ENCODE results near the gene SIRT3.

GRCh38 chr11:212150-213100, 23.7 kb downstream of the SIRT3 start:
- no peak for TF ChIP-seq CTCF (tag by site-specific recombination; IDR thresholded peaks at IDR 0.05)
- TF ChIP-seq, protein P1, sequence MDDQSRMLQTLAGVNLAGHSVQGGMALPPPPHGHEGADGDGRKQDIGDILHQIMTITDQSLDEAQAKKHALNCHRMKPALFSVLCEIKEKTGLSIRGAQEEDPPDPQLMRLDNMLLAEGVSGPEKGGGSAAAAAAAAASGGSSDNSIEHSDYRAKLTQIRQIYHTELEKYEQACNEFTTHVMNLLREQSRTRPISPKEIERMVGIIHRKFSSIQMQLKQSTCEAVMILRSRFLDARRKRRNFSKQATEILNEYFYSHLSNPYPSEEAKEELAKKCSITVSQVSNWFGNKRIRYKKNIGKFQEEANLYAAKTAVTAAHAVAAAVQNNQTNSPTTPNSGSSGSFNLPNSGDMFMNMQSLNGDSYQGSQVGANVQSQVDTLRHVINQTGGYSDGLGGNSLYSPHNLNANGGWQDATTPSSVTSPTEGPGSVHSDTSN (CRISPR knock-in tag; IDR thresholded peaks at IDR 0.05): no peak
